Spleen (tissue), 11 donors: ENCODE measurements around the gene SHISA9. TPM values are rescaled to one million over a fixed set of nuclear protein-coding genes. Genes with fewer than 3 reads are reported as not detected.

Experiments used
- DNase-seq: peaks from one replicate; pipeline ENCODE4 v3.0.0-alpha.2; 2020
- H3K27ac ChIP-seq, 8 donors: fragments of 200-600 bp; sonication (generic) in 7 of 8; 1 replicate in 4 of 8; 2 replicates in 4 of 8; pipeline versions ENCODE4 v1.5.0 to v1.8.0; 2016 to 2021; ENCODE audit warnings: inconsistent platforms in 4 of 8, mild to moderate bottlenecking in 4 of 8, moderate library complexity in 1 of 8
- H3K27me3 ChIP-seq, 7 donors: fragments of 200-600 bp; sonication (generic) in 6 of 7; replicated peaks in 1 of 7; 1 replicate in 4 of 7; 2 replicates in 3 of 7; pipeline versions ENCODE4 v1.5.0 to v1.8.0; 2016 to 2021; ENCODE audit warnings: inconsistent platforms in 3 of 7, mild to moderate bottlenecking in 1 of 7
- H3K36me3 ChIP-seq, 6 donors: fragments of 200-600 bp; sonication (generic) in 5 of 6; 1 replicate in 4 of 6; 2 replicates in 2 of 6; pipeline versions ENCODE4 v1.5.0 to v1.8.0; 2016 to 2021; ENCODE audit warnings: inconsistent platforms in 2 of 6
- H3K4me1 ChIP-seq, 6 donors: fragments of 200-600 bp; sonication (generic) in 5 of 6; 1 replicate in 3 of 6; 2 replicates in 3 of 6; pipeline versions ENCODE4 v1.5.0 to v1.8.0; 2016 to 2021; ENCODE audit warnings: inconsistent platforms in 3 of 6
- H3K4me3 ChIP-seq, 8 donors: fragments of 200-600 bp; sonication (generic) in 7 of 8; 1 replicate in 4 of 8; 2 replicates in 4 of 8; pipeline versions ENCODE4 v1.5.0 to v1.8.0; 2016 to 2021; ENCODE audit warnings: inconsistent platforms in 4 of 8, mild to moderate bottlenecking in 4 of 8, moderate library complexity in 2 of 8
- H3K9me3 ChIP-seq, 8 donors: fragments of 200-600 bp; sonication (generic) in 7 of 8; 1 replicate in 4 of 8; 2 replicates in 4 of 8; pipeline versions ENCODE4 v1.5.0 to v1.8.0; 2016 to 2021; ENCODE audit warnings: inconsistent platforms in 4 of 8
- CTCF ChIP-seq, 11 experiments: fragments of 200-600 bp in 7 of 11; fragments of 450-650 bp in 4 of 11; sonication (generic) in 4 of 11; IDR thresholded peaks in 8 of 11; conservative IDR thresholded peaks in 3 of 11; 1 replicate in 7 of 11; 2 replicates in 4 of 11; pipeline versions ENCODE4 v1.4.0 to v1.8.0; 2016 to 2021; ENCODE audit warnings: antibody characterized with exemption in 11 of 11, inconsistent platforms in 4 of 11, mild to moderate bottlenecking in 1 of 11
- POLR2A ChIP-seq, 3 donors: fragments of 450-650 bp; IDR thresholded peaks; one replicate each; pipeline ENCODE4 v1.5.1; 2017; ENCODE audit warnings: antibody characterized with exemption in 3 of 3, mild to moderate bottlenecking in 1 of 3
- POLR2AphosphoS5 ChIP-seq, 3 donors: sonication (generic); formaldehyde crosslinking; IDR thresholded peaks; one replicate each; pipeline ENCODE4 v1.5.1; 2017; ENCODE audit warnings: antibody characterized with exemption in 3 of 3
- WGBS, 5 donors: extraction: QIAGEN DNeasy Blood & Tissue Kit in 3 of 5; methylation state at CpG; one replicate each; pipeline versions ENCODE4 v1.1.5 to v1.1.7; 2013 to 2018; 5-methylcytosine and 5-hydroxymethylcytosine counted together
- intact Hi-C: fragments of 100-400 bp; cut with DNase I; formaldehyde crosslinking; loops from one replicate; pipeline ENCODE4 v1.15.0; 2023; ENCODE audit warnings: low total_unique reads
- polyA plus RNA-seq, 3 donors: library from polyadenylated mRNA; stranded (reverse); fragments of 200-250 nt; gene quantifications; one replicate each; pipeline ENCODE4 v1.2.1, GENCODE V29; 2013
- total RNA-seq, 7 donors: library from RNA; depleted of rRNA in 3 of 7; stranded (reverse); fragments of >200 nt in 3 of 7; fragmentation: NEBNext Ultra II Directional in 4 of 7; extraction: Animal tissue kit (Norgen Biotek cat#: 25700) in 4 of 7; gene quantifications; one replicate each; pipeline versions ENCODE4 v1.1.0 to v1.2.1, GENCODE V29; 2016 to 2021
- donor health status: healthy with polysubstance abuse.
- donor health status: DM: no; HTN: no; CAD: no; lungs with moderate emphysema.
- donor health status: DM: no; HTN: no; CAD: no.
- donor health status: Bipolar disorder and iron deficiency.
- donor health status: healthy.
- donor health status: DM: no; HTN: no; CAD: no.
- donor health status: DM: yes; HTN: yes; CAD: no.

The SHISA9 gene
- total and polyA plus RNA-seq, 10 donors, result 0.02 to 0.17 (median 0.05) TPM; not detected in 4

- TF ChIP-seq POLR2A (IDR thresholded peaks at IDR 0.05) (no peak), POLR2AphosphoS5 (IDR thresholded peaks at IDR 0.05) (no peak), CTCF (IDR thresholded peaks at IDR 0.05 in 8 of 11, conservative IDR thresholded peaks at IDR 0.05 in 3 of 11) (no peak)
- intact Hi-C loops, result no loop called here
- Histone ChIP-seq H3K27ac (no peak overlapping the region), H3K4me3 (no peak overlapping the region), H3K36me3 (no peaks in the 10 kb centered on the region), H3K9me3 (peaks cover 0 to 6% (median 0%) of the 10 kb centered on the region in 8 donors), H3K4me1 (no peaks in the 10 kb centered on the region), H3K27me3 (no peaks in the 10 kb centered on the region)
- no peak for DNase-seq
- 65 to 86% (median 85%) methylated on average over 3 of the region's 3 CpGs for WGBS, 5 donors
These were observed 340.8 kb downstream of the SHISA9 start for GRCh38 chr16:13242201-13242600.

- TF ChIP-seq CTCF (IDR thresholded peaks at IDR 0.05 in 8 of 11, conservative IDR thresholded peaks at IDR 0.05 in 3 of 11), result no peak
- TF ChIP-seq POLR2AphosphoS5 (IDR thresholded peaks at IDR 0.05), result no peak
- TF ChIP-seq POLR2A (IDR thresholded peaks at IDR 0.05), result no peak
- H3K27ac ChIP-seq, result no peak overlapping the region
These were observed 343.4 kb downstream of the SHISA9 start for GRCh38 chr16:13244770-13245169.

GRCh38 chr16:13245713-13246377, 344.4 kb downstream of the SHISA9 start:
- WGBS, 5 donors, result 68 to 86% (median 77%) methylated on average over 6 of the region's 6 CpGs
- H3K4me3 ChIP-seq, result no peak overlapping the region
- TF ChIP-seq POLR2A (IDR thresholded peaks at IDR 0.05), result no peak
- TF ChIP-seq POLR2AphosphoS5 (IDR thresholded peaks at IDR 0.05), result no peak
- TF ChIP-seq CTCF (IDR thresholded peaks at IDR 0.05 in 8 of 11, conservative IDR thresholded peaks at IDR 0.05 in 3 of 11), result no peak
- intact Hi-C loops, result no loop called here
- no peaks in the 10 kb centered on the region for H3K4me1 ChIP-seq
- H3K27me3 ChIP-seq, result no peaks in the 10 kb centered on the region
- H3K27ac ChIP-seq, result no peak overlapping the region
- H3K9me3 ChIP-seq, result peaks cover 0 to 10% (median 0%) of the 10 kb centered on the region in 8 donors
- no peaks in the 10 kb centered on the region for H3K36me3 ChIP-seq
- DNase-seq, result no peak

More at GRCh38 chr16:13244770-13245169, 343.4 kb downstream of the SHISA9 start:
- Histone ChIP-seq H3K4me3 (no peak overlapping the region), H3K4me1 (no peaks in the 10 kb centered on the region), H3K27me3 (no peaks in the 10 kb centered on the region), H3K36me3 (no peaks in the 10 kb centered on the region), H3K9me3 (peaks cover 0 to 10% (median 0%) of the 10 kb centered on the region in 8 donors)
- WGBS, 5 donors, result 81 to 91% (median 89%) methylated on average over 5 of the region's 5 CpGs
- intact Hi-C loops, result no loop called here
- no peak for DNase-seq

GRCh38 chr16:13254998-13255614, 353.7 kb downstream of the SHISA9 start:
- intact Hi-C loops, result no loop called here
- DNase-seq, result no peak
- Histone ChIP-seq H3K4me3 (no peak overlapping the region), H3K4me1 (no peaks in the 10 kb centered on the region), H3K36me3 (no peaks in the 10 kb centered on the region), H3K27me3 (no peaks in the 10 kb centered on the region), H3K27ac (no peak overlapping the region), H3K9me3 (peaks cover 0 to 32% (median 16%) of the 10 kb centered on the region in 8 donors)
- TF ChIP-seq POLR2AphosphoS5 (IDR thresholded peaks at IDR 0.05) (no peak), POLR2A (IDR thresholded peaks at IDR 0.05) (no peak), CTCF (IDR thresholded peaks at IDR 0.05 in 8 of 11, conservative IDR thresholded peaks at IDR 0.05 in 3 of 11) (no peak)
- 35 to 77% (median 50%) methylated on average over 1 of the region's 1 CpG for WGBS, 5 donors
